Duodenal mucosa (tissue), 2 donors: ENCODE measurements around the gene PHF21B.

Experiments
- H3K27ac ChIP-seq: one replicate; pipeline ENCODE4 v1.7.0; 2013; ENCODE audit warnings: low read depth, low read length
- H3K27me3 ChIP-seq, 2 donors: one replicate each; pipeline ENCODE4 v1.7.0; 2013; ENCODE audit warnings: low read length in 2 of 2, control low read depth in 1 of 2; ENCODE audit not compliant: insufficient read depth in 2 of 2, control insufficient read depth in 1 of 2
- H3K36me3 ChIP-seq, 2 donors: one replicate each; pipeline ENCODE4 v1.7.0; 2013; ENCODE audit warnings: low read length in 2 of 2, control low read depth in 1 of 2; ENCODE audit not compliant: insufficient read depth in 2 of 2, control insufficient read depth in 1 of 2
- H3K4me1 ChIP-seq, 2 donors: one replicate each; pipeline ENCODE4 v1.7.0; 2013; ENCODE audit warnings: low read length in 2 of 2, control low read depth in 1 of 2; ENCODE audit not compliant: insufficient read depth in 2 of 2, control insufficient read depth in 1 of 2
- H3K4me3 ChIP-seq, 2 donors: one replicate each; pipeline ENCODE4 v1.7.0; 2013; ENCODE audit warnings: low read length in 2 of 2, low read depth in 1 of 2
- H3K9ac ChIP-seq, 2 donors: one replicate each; pipeline ENCODE4 v1.7.0; 2013; ENCODE audit warnings: low read length in 2 of 2, low read depth in 1 of 2
- H3K9me3 ChIP-seq, 2 donors: one replicate each; pipeline ENCODE4 v1.7.0; 2013; ENCODE audit warnings: low read length in 2 of 2, control low read depth in 1 of 2; ENCODE audit not compliant: control insufficient read depth in 1 of 2

Gene PHF21B

DNA sequence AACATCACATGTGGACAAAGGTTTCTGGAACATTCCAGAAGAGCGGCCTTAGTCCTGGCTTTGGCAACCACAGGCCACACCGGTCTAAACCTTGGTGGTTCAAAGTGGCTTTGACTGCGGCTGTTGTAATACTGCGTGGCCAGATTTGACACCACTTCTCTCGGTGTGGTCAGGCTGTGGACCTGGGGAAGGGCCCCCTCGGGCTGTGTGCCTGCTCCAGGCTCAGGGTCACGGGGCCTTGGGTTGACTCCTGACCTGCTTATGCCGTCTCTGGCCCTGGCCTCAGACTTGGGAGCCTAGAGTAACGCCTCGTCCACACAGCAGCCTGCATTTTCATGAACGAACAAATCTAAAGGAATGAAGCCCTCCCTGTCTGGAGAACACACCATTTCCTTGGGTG lies 118.0 kb downstream of the PHF21B start:
- no peaks in the 10 kb centered on the region for H3K4me1 ChIP-seq

DNA sequence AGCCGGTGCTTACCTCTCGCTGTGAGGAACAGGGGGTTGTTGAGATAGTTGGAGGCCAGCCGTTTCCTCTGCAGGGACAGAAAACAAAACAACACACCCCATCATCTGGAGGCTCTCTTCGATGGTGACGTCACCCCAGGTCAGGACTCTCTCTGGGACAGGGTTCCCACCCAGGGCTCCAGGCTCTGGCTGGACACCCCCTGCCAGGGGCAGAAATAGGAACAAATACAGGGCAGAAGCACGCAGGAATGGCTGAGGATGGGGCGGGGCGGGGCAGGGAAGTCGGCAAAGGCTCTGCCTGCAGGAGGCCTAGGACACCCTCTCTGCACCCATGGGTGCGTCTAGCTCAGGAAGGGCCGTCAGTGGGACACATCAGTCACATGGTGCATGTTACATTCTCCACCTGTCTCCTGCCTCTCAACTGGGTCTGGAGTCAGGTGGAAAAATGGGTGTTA lies 118.5 kb downstream of the PHF21B start:
- Histone ChIP-seq H3K9me3 (no peaks in the 10 kb centered on the region), H3K27me3 (no peaks in the 10 kb centered on the region), H3K36me3 (no peaks in the 10 kb centered on the region), H3K27ac (no peak overlapping the region), H3K9ac (no peak overlapping the region), H3K4me1 (no peaks in the 10 kb centered on the region), H3K4me3 (no peak overlapping the region)

More for the DNA sequence above, 118.0 kb downstream of the PHF21B start:
- H3K27ac ChIP-seq = no peak overlapping the region
- no peak overlapping the region for H3K9ac ChIP-seq
- no peaks in the 10 kb centered on the region for H3K9me3 ChIP-seq
- no peak overlapping the region for H3K4me3 ChIP-seq
- H3K27me3 ChIP-seq = no peaks in the 10 kb centered on the region
- H3K36me3 ChIP-seq = no peaks in the 10 kb centered on the region

DNA sequence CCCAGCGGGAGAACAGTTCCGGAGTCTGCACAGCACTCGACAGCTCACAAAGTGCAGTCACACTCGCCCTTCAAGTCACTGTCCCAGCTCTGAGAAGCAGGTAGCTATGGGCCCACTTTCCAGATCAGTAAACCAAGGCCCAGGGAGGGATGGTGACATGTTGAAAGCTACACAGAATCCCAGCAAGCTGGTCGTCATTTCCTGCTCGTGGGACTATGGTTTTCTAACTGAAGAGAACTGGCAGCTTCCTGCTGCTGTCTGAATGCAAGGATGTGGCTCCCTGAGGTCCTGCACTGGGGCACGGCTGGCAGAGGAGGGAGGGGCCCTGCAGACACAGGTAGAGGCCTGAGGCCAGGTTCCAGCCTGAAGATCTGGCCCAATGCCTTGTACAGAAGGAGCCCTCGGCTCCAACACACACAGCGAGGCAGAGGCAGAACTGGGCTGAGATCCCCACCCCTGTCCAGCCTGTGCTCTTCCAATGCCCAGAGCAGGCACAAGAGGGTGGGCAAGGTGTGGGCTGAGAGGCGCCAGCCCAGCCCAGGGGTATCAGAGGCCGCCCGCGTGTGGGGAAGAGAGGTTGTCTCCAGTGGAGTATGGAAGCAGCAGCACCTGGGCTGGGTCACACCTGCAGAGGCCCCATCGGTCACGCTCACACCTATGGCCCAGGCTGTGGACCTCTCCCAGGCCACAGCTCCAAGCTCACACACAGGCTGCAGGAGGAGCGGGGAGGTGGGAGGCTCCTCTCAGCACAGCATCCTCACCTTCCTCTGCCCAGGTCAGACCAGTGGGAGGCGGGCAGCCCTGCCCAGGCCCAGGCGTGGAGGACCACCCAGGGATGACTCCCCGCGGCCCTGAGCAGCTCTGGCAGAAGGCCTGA lies 119.2 kb downstream of the PHF21B start:
- no peak overlapping the region for H3K4me3 ChIP-seq
- H3K27ac ChIP-seq = no peak overlapping the region
- H3K4me1 ChIP-seq = no peaks in the 10 kb centered on the region
- no peaks in the 10 kb centered on the region for H3K27me3 ChIP-seq
- no peaks in the 10 kb centered on the region for H3K36me3 ChIP-seq
- no peak overlapping the region for H3K9ac ChIP-seq
- no peaks in the 10 kb centered on the region for H3K9me3 ChIP-seq

DNA sequence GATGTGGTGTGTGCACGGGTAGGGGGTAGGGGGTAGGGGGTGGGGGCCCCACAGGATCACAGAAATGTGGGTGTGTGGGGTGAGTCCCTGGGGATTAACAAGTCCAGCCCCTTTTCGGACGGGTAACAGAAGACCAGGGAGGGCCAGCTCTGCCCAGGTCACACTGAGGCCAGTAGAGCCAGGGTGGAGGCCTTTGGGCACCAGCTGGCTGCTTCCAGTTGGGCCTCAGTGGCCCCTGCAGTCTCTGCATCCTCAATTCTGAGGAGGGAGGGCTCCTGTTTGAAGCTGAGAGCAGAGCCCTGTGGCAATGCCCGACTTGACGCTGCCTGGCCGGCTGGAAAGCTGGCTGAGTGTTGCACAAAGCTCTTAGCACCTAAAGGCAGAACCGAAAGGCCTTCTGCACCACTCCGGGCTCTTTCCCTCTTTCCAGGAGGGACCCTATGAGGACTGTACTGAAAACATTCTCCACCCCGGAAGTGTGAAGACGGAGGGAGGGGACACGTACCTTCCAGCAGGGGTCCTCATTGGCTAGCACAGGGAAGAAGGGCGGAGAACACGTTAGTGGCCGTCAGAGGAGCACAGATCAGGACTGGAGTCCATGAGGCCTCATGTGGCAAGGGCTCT lies 120.4 kb downstream of the PHF21B start:
- Histone ChIP-seq H3K4me3 (no peak overlapping the region), H3K9me3 (no peaks in the 10 kb centered on the region), H3K4me1 (no peaks in the 10 kb centered on the region), H3K36me3 (no peaks in the 10 kb centered on the region), H3K9ac (no peak overlapping the region), H3K27ac (no peak overlapping the region), H3K27me3 (no peaks in the 10 kb centered on the region)

GRCh38 chr22:44888491-44889254 lies 121.1 kb downstream of the PHF21B start:
- H3K36me3 ChIP-seq = no peaks in the 10 kb centered on the region
- no peaks in the 10 kb centered on the region for H3K27me3 ChIP-seq
- no peak overlapping the region for H3K4me3 ChIP-seq
- no peak overlapping the region for H3K27ac ChIP-seq
- H3K4me1 ChIP-seq = no peaks in the 10 kb centered on the region
- no peak overlapping the region for H3K9ac ChIP-seq
- H3K9me3 ChIP-seq = no peaks in the 10 kb centered on the region

DNA sequence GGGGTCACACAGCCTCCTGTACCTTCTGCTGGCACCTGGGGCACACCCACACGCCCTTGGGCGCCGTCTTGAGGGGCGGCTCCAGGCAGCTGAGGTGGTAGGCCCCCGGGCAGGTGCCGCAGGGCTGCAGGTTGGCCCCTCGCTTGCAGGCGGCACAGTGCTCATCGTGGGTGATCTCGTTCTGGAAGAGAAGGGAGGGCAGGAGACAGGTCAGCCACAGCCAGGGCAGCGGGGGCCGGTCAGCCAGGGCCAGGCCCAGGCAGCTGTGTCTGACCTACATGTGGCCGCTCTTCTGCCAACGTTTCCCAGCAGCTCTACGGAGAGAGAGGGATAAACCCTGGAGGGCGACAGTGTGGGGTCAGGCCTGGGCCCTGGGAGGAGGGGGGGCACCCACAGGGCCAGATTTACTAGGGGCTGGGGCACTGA lies 121.9 kb downstream of the PHF21B start:
- Histone ChIP-seq H3K4me3 (no peak overlapping the region), H3K27me3 (no peaks in the 10 kb centered on the region), H3K27ac (no peak overlapping the region), H3K9me3 (no peaks in the 10 kb centered on the region), H3K9ac (no peak overlapping the region), H3K4me1 (no peaks in the 10 kb centered on the region), H3K36me3 (no peaks in the 10 kb centered on the region)

- no peaks in the 10 kb centered on the region for H3K27me3 ChIP-seq
- no peaks in the 10 kb centered on the region for H3K4me1 ChIP-seq
- H3K36me3 ChIP-seq = no peaks in the 10 kb centered on the region
- H3K4me3 ChIP-seq = no peak overlapping the region
- no peak overlapping the region for H3K27ac ChIP-seq
- no peak overlapping the region for H3K9ac ChIP-seq
- H3K9me3 ChIP-seq = no peaks in the 10 kb centered on the region
These were observed 123.9 kb downstream of the PHF21B start for GRCh38 chr22:44885806-44886360.

GRCh38 chr22:44884968-44885805 lies 124.6 kb downstream of the PHF21B start:
- H3K27ac ChIP-seq = no peak overlapping the region
- no peaks in the 10 kb centered on the region for H3K9me3 ChIP-seq
- no peak overlapping the region for H3K4me3 ChIP-seq
- no peaks in the 10 kb centered on the region for H3K27me3 ChIP-seq
- no peaks in the 10 kb centered on the region for H3K36me3 ChIP-seq
- no peaks in the 10 kb centered on the region for H3K4me1 ChIP-seq
- no peak overlapping the region for H3K9ac ChIP-seq

GRCh38 chr22:44884562-44884961 lies 125.2 kb downstream of the PHF21B start:
- no peaks in the 10 kb centered on the region for H3K4me1 ChIP-seq
- no peak overlapping the region for H3K9ac ChIP-seq
- H3K36me3 ChIP-seq = no peaks in the 10 kb centered on the region
- H3K4me3 ChIP-seq = no peak overlapping the region
- H3K9me3 ChIP-seq = no peaks in the 10 kb centered on the region
- no peaks in the 10 kb centered on the region for H3K27me3 ChIP-seq
- no peak overlapping the region for H3K27ac ChIP-seq
